ENCODE results near the gene C2CD4D.

Gene C2CD4D

DNA sequence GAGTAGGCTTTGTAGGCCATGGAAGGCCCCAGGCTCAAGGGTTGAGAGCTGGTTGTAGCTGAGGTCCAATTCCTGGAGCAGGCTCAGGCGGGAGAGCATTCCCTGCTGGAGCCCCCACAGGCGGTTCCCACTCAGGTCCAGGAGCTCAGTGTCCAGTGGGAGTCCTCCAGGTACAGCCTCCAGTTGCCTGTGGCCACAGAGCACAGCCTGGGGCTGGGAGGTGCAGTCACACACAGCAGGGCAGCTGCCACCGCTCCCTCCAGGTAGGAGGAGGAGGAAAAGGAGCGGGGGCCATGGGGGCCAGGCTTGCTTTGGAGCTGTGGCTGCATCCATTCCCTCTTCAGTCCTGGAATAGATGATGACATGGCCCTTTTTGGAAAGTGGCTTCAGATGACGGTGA is 37.2 kb downstream of the C2CD4D start:
- H3K36me3 ChIP-seq (ENCODE audit: control insufficient read depth, insufficient read depth, low read length) = no peaks in the 10 kb centered on the region
- H3K4me3 ChIP-seq (ENCODE audit: low read length) = no peak overlapping the region
- no peaks in the 10 kb centered on the region for H3K4me1 ChIP-seq (ENCODE audit: control insufficient read depth, insufficient read depth, low read length)
- no peak overlapping the region for H3K27ac ChIP-seq (ENCODE audit: low read depth, low read length)
- H3K27me3 ChIP-seq (ENCODE audit: control insufficient read depth, insufficient read depth, low read length) = no peaks in the 10 kb centered on the region
- no peak overlapping the region for H3K9ac ChIP-seq (ENCODE audit: low read length)

DNA sequence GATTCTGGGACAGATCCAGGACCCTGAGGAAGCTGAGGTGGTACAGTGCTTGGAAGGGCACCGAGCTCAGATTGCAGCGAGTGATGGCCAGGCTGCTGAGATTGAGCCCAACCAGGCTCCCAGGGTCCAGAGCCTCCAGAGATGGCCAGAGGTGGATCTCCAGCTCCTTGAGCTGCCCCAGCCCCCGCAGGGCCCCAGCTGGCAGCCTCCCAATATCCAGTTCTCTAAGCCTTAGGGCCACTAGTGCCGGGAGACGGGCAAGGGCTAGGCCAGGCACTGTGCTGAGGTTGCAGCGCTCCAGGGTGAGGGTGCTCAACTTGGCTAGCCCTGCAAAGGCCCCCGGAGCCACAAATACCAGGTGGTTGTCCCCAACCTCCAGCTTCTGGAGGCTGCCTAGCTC is 37.8 kb downstream of the C2CD4D start:
- Histone ChIP-seq H3K9ac (ENCODE audit: low read length) (no peak overlapping the region), H3K27me3 (ENCODE audit: control insufficient read depth, insufficient read depth, low read length) (no peaks in the 10 kb centered on the region), H3K27ac (ENCODE audit: low read depth, low read length) (no peak overlapping the region), H3K4me1 (ENCODE audit: control insufficient read depth, insufficient read depth, low read length) (no peaks in the 10 kb centered on the region), H3K4me3 (ENCODE audit: low read length) (no peak overlapping the region), H3K36me3 (ENCODE audit: control insufficient read depth, insufficient read depth, low read length) (no peaks in the 10 kb centered on the region)

DNA sequence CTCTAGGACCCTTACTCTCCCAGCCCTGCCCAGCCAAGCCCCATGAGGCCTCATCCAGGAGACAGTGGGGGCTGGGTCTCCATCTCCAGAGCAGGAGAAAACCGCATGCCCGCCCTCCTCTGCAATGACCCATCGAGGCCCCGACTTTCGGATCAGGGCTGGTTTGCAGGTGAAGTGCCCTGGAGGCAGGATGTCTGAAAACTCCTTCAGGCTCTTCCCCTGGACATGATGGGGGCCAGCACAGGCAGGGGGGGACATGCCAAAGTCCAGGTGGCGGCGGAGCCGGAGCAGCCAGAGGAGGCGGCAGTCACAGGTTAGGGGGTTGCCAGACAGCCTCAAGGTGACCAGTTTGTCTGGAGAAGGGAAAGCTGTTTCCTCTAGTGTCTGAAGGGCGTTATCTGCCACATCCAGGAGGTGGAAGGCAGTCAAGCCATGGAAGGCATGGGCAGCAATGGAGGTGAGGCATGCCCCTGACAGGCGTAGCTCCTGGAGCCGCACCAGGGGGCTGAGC is 38.3 kb downstream of the C2CD4D start:
- H3K9ac ChIP-seq (ENCODE audit: low read length) = no peak overlapping the region
- H3K27me3 ChIP-seq (ENCODE audit: control insufficient read depth, insufficient read depth, low read length) = no peaks in the 10 kb centered on the region
- H3K4me3 ChIP-seq (ENCODE audit: low read length) = no peak overlapping the region
- no peaks in the 10 kb centered on the region for H3K4me1 ChIP-seq (ENCODE audit: control insufficient read depth, insufficient read depth, low read length)
- H3K27ac ChIP-seq (ENCODE audit: low read depth, low read length) = no peak overlapping the region
- no peaks in the 10 kb centered on the region for H3K36me3 ChIP-seq (ENCODE audit: control insufficient read depth, insufficient read depth, low read length)

DNA sequence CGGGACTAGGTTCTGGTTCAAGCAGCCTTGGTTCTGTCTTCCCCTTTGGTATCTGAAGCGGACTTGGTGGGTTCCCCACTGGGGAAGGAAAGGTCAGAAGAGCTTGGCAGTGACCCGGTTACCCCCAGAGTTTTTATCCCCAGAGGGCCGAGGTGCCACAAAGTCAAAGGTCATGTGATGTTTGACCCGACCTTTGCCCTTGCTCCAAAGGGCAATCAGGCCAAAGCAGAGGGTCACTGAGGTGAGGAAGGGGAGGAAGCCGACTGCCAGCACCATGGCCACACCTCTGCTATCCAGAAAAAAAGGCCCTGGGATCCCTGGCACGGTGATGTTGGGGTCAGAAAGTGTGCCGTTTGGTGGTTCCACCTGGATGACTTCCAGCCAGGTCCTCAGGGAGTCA is 38.8 kb downstream of the C2CD4D start:
- H3K9ac ChIP-seq (ENCODE audit: low read length) = no peak overlapping the region
- no peak overlapping the region for H3K4me3 ChIP-seq (ENCODE audit: low read length)
- H3K4me1 ChIP-seq (ENCODE audit: control insufficient read depth, insufficient read depth, low read length) = no peaks in the 10 kb centered on the region
- H3K36me3 ChIP-seq (ENCODE audit: control insufficient read depth, insufficient read depth, low read length) = no peaks in the 10 kb centered on the region
- H3K27me3 ChIP-seq (ENCODE audit: control insufficient read depth, insufficient read depth, low read length) = no peaks in the 10 kb centered on the region
- no peak overlapping the region for H3K27ac ChIP-seq (ENCODE audit: low read depth, low read length)

DNA sequence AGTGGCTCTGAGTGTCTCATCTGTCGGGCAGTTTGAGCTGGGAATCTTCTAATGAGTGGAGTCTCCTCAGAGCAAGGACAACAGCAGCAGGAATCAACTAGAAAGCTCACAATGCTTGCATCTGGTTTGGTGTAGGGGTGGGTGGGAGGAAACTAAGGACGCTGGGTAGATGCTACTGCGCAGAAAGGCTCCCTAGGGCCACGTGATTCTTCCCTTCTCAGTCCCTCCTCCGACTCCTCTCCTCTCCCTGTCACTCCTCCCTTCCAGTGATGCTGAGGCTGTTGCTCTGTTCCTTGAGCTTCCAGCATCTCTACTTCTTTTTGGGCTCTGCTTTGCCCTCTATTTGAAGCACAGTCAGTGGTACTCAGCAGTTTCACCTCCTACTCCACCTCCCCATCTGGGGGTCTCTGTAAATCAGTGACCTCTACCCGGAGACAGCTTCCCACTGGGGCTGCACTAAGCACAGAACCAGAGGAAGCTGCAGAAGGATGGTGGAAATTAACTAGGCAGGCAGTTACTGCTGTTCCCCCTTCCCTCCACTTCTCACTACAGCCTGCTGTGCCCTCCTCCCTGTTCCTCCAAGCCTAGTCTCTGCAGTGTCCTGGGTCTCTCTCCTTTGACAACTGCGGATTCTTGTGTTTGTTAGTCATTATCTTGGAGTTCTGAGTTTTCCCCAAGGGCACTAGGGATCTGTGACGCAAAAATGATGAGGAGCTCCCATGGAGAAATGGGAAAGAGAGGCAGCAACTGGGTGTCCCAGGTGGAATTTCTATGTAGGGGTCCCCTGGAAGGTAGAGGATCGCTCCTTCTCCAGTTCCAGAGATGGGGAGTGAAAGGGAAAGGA is 40.2 kb downstream of the C2CD4D start:
- no peaks in the 10 kb centered on the region for H3K27me3 ChIP-seq (ENCODE audit: control insufficient read depth, insufficient read depth, low read length)
- H3K36me3 ChIP-seq (ENCODE audit: control insufficient read depth, insufficient read depth, low read length) = no peaks in the 10 kb centered on the region
- no peak overlapping the region for H3K9ac ChIP-seq (ENCODE audit: low read length)
- no peak overlapping the region for H3K27ac ChIP-seq (ENCODE audit: low read depth, low read length)
- H3K4me3 ChIP-seq (ENCODE audit: low read length) = no peak overlapping the region
- no peaks in the 10 kb centered on the region for H3K4me1 ChIP-seq (ENCODE audit: control insufficient read depth, insufficient read depth, low read length)

DNA sequence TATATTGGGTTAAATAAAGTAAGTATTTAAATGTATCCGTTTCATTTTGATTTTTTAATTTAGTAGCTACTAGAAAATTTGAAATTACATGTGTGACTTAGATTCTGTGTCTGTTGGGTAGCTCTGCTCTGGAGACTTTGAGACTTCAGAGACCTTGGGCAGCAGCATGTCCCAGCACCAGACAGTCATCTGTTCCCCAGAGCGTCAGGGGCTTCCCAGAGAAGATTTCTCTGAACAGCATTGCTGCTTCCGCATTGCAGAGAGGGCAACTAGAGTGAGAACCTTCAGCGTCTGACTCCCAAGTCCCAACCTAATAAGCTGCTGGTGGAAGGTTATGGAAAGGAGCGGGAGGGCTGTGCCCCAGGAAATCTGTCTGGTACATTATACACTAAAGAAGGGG is 41.0 kb downstream of the C2CD4D start:
- no peak overlapping the region for H3K9ac ChIP-seq (ENCODE audit: low read length)
- H3K27me3 ChIP-seq (ENCODE audit: control insufficient read depth, insufficient read depth, low read length) = no peaks in the 10 kb centered on the region
- H3K4me1 ChIP-seq (ENCODE audit: control insufficient read depth, insufficient read depth, low read length) = no peaks in the 10 kb centered on the region
- H3K36me3 ChIP-seq (ENCODE audit: control insufficient read depth, insufficient read depth, low read length) = no peaks in the 10 kb centered on the region
- H3K4me3 ChIP-seq (ENCODE audit: low read length) = no peak overlapping the region
- no peak overlapping the region for H3K27ac ChIP-seq (ENCODE audit: low read depth, low read length)

DNA sequence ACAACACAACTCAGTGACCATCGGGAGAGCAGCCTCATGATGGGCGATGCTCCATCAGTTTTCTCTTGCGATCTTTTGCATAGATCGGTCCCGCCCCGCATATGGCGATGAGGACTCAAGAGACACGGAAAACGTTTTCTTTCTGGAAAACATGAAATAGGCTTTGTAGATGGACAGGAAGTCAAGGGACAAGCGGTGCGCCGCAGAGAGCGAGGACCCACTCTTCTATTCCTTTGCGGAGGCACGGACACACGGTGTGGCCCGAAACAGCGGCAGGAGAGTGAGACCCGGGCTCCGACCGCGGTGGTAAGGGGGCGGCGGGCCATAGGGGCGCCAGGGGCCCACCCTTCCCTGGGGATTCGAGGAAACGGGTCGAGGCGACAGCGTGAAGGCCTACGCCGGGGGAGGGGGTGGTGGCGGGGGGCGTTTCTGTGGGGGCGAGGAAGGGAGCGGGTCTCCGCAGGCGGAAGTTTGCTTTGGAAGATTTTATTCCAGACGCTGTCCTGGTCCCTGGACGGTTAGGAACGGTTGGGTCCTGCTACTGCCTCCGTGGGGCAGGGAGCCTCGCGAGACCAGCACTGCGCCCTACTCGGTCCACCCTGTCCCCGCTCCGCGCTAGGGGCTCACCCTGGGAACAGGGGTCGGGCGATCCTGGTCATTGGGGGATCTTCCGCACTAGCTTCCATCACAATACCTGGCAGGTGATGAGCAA is 48.5 kb downstream of the C2CD4D start:
- Histone ChIP-seq H3K36me3 (ENCODE audit: control insufficient read depth, insufficient read depth, low read length) (no peaks in the 10 kb centered on the region), H3K27ac (ENCODE audit: low read depth, low read length) (no peak overlapping the region), H3K4me1 (ENCODE audit: control insufficient read depth, insufficient read depth, low read length) (peaks cover 5% of the 10 kb centered on the region), H3K4me3 (ENCODE audit: low read length) (peak overlapping the region; percentile 95), H3K9ac (ENCODE audit: low read length) (peak overlapping the region; percentile 32), H3K27me3 (ENCODE audit: control insufficient read depth, insufficient read depth, low read length) (no peaks in the 10 kb centered on the region)

DNA sequence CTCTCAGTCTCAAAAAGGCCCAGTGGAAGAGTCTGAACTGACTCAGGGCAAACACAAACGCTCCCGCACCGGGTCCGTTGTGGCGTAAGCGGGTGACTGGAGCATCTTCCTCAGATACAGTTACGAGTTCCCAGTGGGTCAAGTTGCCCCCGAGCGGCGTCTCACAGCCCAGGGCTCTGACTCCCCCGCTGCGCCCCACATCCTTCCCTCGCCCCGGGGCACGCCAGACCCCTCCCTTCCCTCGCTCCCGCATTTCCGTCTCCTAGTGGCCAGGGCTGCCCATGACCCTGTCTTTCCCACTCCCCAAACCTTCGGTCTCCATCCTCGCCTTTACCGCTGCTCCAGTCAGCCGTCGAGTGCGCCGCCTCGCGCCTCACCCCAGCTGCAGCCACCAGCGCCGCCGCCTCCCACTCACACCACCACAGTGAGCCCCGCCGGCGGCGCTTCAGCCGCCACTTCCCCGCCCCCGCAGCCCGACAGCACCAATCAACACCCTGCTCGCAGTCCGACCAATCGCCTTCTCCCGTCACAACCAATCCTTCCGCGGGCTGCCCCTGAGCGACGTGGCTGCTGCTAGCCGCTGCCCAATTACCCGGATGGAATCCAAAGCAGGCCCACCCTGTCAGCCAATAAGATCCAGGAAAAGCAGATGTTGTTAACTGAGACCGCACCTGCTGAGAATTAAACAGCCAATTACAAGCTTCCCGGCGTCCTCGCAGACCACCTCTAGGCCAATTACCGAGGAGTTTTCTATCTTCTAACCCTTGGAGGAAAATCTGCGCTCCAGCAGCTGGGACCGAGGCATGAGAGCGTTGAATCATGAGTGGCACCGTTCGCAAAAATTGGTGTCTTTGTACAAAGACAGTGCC is 49.3 kb downstream of the C2CD4D start, which contains the start of gene TDRKH:
TSS of gene TDRKH (minus strand) at position 430 of the 869 bp plus-strand sequence. CDS start 7,478 bp downstream, outside the sequence.
- H3K27ac ChIP-seq (ENCODE audit: low read depth, low read length) = no peak within 1 kb of the TSS

More for the DNA sequence above, 49.3 kb downstream of the C2CD4D start, which contains the start of gene TDRKH:
- no peaks in the 10 kb centered on the region for H3K27me3 ChIP-seq (ENCODE audit: control insufficient read depth, insufficient read depth, low read length)
- peaks cover 5% of the 10 kb centered on the region for H3K4me1 ChIP-seq (ENCODE audit: control insufficient read depth, insufficient read depth, low read length)
- H3K9ac ChIP-seq (ENCODE audit: low read length) = peak within 1 kb of the TSS; percentile 39
- peak within 1 kb of the TSS; percentile 95 for H3K4me3 ChIP-seq (ENCODE audit: low read length)
- H3K36me3 ChIP-seq (ENCODE audit: control insufficient read depth, insufficient read depth, low read length) = no peaks in the 10 kb centered on the region
